GM21619 (cell line): ENCODE measurements around the gene ZBTB45.
"Not testable (repeated sequence)": the region's sequence is repeated elsewhere in the genome, so short reads cannot be mapped to it uniquely, and the experiment has no call there.

Source experiments
- ATAC-seq: cut with Tn5 transposase; IDR thresholded peaks from one replicate; pipeline ENCODE4 v1.9.1; 2021; ENCODE audit not compliant: unreplicated experiment

Gene ZBTB45

GRCh38 chr19:58511353-58512208, 8.0 kb downstream of the ZBTB45 start, which contains the start of gene SLC27A5:
TSS of gene SLC27A5 (minus strand) at chr19:58511992. CDS start at chr19:58511955, 37 bp downstream.
- no peak for ATAC-seq

GRCh38 chr19:58510084-58510862, 9.3 kb downstream of the ZBTB45 start:
- no peak for ATAC-seq

GRCh38 chr19:58509731-58510083, 9.9 kb downstream of the ZBTB45 start:
- ATAC-seq, result no peak

- not testable (repeated sequence) for ATAC-seq
Measured at GRCh38 chr19:58507602-58508223, 11.9 kb downstream of the ZBTB45 start.

- ATAC-seq, result no peak
Measured at GRCh38 chr19:58500242-58500641, 19.4 kb downstream of the ZBTB45 start.

GRCh38 chr19:58499021-58499927, 20.3 kb downstream of the ZBTB45 start:
- peak; percentile 78 for ATAC-seq

- no peak for ATAC-seq
Measured at GRCh38 chr19:58498316-58499020, 21.1 kb downstream of the ZBTB45 start.

GRCh38 chr19:58497634-58498170, 21.9 kb downstream of the ZBTB45 start:
- ATAC-seq, result no peak

GRCh38 chr19:58492265-58492664, 27.3 kb downstream of the ZBTB45 start:
- ATAC-seq, result no peak

GRCh38 chr19:58491393-58491792, 28.2 kb downstream of the ZBTB45 start:
- no peak for ATAC-seq

- not testable (repeated sequence) for ATAC-seq
Measured at GRCh38 chr19:58484349-58484748, 35.3 kb downstream of the ZBTB45 start.

- ATAC-seq, result no peak
Measured at GRCh38 chr19:58483776-58484175, 35.8 kb downstream of the ZBTB45 start.

GRCh38 chr19:58482372-58482771, 37.2 kb downstream of the ZBTB45 start:
- no peak for ATAC-seq

- no peak for ATAC-seq
Measured at GRCh38 chr19:58480831-58481230, 38.8 kb downstream of the ZBTB45 start.

GRCh38 chr19:58480481-58480830, 39.2 kb downstream of the ZBTB45 start:
- no peak for ATAC-seq

GRCh38 chr19:58479736-58480480, 39.7 kb downstream of the ZBTB45 start:
- ATAC-seq, result no peak

- no peak for ATAC-seq
Measured at GRCh38 chr19:58479303-58479702, 40.3 kb downstream of the ZBTB45 start.

- no peak for ATAC-seq
Measured at GRCh38 chr19:58477871-58478270, 41.7 kb downstream of the ZBTB45 start.

GRCh38 chr19:58477130-58477529, 42.5 kb downstream of the ZBTB45 start:
- ATAC-seq, result no peak
